LNCaP clone FGC (cell line): ENCODE data around the gene TRPM2.
A peak's percentile ranks its signal among the peaks of the same experiment; 100 is the strongest.

Experiments
- DNase-seq: peaks from one replicate; pipeline ENCODE4 v3.0.0-alpha.2; 2011; ENCODE audit warnings: low read depth
- H3K4me3 ChIP-seq: 2 replicates; pipeline ENCODE4 v1.5.1; 2011; ENCODE audit warnings: mild to moderate bottlenecking, low read depth, low read length, control low read depth
- TF ChIP-seq, protein P1 (sequence below): IDR thresholded peaks from 2 replicates; pipeline ENCODE4 v1.5.1; 2012; ENCODE audit warnings: mild to moderate bottlenecking; ENCODE audit not compliant: control insufficient read depth, insufficient read depth; ENCODE audit errors: extremely low read depth

Gene TRPM2

DNA sequence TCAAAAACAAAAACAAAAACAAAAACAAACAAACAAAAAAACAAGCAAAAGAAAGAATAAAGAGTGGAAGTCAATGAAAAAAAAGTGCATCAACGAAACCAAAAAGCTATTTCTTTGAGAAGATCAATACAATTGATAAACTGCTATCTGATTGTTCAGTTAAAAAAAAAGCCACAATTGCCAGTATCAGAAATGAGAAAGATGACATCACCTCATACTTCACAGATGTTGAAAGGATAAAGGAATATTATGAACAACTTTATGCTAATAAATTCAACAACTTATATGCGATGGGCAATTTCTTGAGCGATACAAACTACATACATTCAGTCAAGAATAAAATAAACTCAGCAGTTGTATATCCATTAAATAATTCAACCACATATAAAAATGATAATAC is 99.7 kb downstream of the TRPM2 start:
- no peak overlapping the region for H3K4me3 ChIP-seq
- TF ChIP-seq, protein P1, sequence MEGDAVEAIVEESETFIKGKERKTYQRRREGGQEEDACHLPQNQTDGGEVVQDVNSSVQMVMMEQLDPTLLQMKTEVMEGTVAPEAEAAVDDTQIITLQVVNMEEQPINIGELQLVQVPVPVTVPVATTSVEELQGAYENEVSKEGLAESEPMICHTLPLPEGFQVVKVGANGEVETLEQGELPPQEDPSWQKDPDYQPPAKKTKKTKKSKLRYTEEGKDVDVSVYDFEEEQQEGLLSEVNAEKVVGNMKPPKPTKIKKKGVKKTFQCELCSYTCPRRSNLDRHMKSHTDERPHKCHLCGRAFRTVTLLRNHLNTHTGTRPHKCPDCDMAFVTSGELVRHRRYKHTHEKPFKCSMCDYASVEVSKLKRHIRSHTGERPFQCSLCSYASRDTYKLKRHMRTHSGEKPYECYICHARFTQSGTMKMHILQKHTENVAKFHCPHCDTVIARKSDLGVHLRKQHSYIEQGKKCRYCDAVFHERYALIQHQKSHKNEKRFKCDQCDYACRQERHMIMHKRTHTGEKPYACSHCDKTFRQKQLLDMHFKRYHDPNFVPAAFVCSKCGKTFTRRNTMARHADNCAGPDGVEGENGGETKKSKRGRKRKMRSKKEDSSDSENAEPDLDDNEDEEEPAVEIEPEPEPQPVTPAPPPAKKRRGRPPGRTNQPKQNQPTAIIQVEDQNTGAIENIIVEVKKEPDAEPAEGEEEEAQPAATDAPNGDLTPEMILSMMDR: no peak
- DNase-seq: no peak

DNA sequence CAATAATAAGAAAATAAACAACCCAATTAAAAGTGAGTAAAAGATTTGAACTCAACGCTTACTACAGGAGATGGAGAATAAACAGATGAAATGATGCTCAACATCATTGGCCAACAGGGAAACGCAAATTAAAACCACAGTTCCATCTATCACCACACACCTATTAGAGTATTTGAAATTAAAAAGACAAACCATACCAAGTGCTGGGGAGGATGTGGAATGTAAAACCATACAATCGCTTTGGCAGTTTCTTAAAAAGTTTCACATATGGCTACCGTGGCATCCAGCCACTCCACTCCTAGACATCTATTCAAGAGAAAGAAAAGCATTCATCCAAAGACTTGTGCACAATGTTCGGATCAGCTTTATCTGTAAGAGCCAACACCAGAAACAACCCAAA is 100.6 kb downstream of the TRPM2 start:
- TF ChIP-seq, protein P1: no peak
- no peak for DNase-seq

DNA sequence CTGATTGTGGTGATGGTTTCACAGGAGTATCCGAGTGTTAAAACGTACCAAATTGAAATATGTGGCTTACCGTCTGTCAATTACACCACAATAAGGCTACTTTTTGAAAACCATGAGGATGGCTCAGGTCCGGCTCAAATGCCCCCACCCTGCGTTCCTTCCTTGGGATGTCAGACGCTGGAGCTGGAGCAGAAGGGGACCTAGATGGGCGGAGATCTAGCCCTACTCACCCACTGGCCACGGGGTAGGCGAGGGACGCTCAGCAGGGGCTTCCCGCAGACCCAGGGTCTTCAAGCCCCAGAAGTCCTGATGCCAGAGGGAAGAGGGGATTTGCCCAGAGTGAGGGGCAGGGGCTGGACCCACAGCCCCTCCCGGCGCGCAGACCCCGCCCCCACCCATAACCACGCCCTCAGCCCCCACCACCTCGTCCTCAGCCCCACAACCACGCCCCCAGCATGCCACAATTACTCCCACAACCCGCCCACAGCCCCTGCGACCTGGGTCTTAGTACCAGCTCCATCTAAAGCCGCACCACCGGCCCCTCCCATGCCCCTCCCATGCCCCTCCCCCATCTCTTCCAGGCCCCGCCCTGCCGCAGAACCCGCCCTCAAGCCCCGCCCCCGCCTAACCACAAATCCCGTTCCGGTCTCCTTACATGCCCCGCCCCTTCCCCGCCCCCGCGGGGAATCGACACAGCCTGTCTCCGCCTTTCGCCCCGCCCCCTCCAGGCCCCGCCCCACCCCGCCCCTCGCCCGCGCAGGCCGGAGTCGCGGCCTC is 101.5 kb downstream of the TRPM2 start, which contains the start of gene LRRC3:
Gene LRRC3, plus strand, starts transcription at position 764 of the 777 bp plus-strand sequence. CDS start 1,135 bp downstream, outside the sequence.
- peak within 1 kb of the TSS; percentile 62 for H3K4me3 ChIP-seq
- peak; percentile 51 for DNase-seq
- TF ChIP-seq, protein P1: no peak

More for the DNA sequence above, 100.6 kb downstream of the TRPM2 start:
- no peak overlapping the region for H3K4me3 ChIP-seq

DNA sequence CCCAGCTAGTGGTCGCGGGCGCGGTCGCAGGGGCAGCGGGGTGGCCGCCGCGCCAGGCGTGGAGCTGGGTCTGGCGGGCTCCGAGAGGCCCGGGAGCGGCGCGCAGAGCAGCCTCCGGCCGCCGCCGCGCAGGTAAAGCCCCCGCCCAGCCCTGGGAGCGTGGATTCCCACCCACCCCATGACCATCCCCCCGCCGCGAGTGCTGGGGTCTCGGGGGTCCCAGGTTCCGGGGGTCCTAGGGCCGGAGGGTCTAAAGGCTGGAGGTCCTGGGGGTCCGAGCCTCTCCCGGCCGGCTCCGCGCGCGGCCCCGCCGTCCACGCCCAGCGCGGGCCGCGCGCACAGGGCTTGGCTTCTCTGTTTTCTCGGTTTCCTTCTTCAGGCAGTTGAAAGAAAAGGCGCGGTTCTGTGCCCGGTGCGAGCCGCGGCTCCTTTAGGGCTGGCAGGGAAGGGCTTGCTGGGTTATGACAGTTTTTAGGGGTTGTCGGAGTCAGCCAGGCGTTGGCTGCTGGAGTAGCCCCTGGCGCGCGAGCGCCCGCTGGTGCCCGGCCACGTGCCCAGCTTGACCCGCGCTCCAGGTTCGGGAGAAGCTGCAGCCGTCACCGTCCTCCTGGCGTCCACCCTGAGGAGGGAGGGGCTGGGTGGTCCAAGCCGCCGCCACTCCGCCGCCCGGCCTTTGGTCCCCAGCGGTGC is 102.2 kb downstream of the TRPM2 start:
- TF ChIP-seq, protein P1: peak; percentile 64
- H3K4me3 ChIP-seq: peak overlapping the region; percentile 62
- DNase-seq: no peak

DNA sequence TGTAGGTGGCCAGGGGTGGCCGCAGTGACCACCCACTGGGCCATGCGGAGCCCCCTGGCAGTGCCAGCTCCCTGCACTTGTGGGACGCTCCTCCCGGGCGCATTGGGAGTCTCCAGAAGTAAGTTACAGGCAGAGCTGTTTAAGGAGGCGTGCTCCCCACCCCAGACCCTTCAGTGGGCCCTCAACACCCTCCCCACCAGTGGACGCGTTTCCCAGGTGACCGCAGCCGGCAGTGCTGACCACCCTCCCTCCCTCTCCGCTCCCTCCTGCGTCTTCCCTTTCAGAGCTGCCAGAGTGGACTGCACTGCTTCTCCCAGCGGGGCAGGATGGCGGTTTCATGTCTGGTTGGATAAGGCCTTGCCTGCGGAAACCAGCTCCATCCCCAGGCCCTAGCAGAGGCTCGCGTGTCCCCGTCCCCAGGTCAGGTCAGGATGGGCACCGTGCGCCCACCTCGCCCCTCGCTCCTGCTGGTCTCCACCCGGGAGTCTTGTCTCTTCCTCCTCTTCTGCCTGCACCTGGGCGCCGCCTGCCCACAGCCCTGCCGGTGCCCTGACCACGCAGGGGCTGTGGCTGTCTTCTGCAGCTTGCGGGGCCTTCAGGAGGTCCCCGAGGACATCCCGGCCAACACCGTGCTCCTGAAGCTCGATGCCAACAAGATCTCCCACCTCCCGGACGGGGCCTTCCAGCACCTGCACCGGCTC is 102.9 kb downstream of the TRPM2 start:
- TF ChIP-seq, protein P1: no peak
- H3K4me3 ChIP-seq: peak overlapping the region; percentile 62
- DNase-seq: no peak

DNA sequence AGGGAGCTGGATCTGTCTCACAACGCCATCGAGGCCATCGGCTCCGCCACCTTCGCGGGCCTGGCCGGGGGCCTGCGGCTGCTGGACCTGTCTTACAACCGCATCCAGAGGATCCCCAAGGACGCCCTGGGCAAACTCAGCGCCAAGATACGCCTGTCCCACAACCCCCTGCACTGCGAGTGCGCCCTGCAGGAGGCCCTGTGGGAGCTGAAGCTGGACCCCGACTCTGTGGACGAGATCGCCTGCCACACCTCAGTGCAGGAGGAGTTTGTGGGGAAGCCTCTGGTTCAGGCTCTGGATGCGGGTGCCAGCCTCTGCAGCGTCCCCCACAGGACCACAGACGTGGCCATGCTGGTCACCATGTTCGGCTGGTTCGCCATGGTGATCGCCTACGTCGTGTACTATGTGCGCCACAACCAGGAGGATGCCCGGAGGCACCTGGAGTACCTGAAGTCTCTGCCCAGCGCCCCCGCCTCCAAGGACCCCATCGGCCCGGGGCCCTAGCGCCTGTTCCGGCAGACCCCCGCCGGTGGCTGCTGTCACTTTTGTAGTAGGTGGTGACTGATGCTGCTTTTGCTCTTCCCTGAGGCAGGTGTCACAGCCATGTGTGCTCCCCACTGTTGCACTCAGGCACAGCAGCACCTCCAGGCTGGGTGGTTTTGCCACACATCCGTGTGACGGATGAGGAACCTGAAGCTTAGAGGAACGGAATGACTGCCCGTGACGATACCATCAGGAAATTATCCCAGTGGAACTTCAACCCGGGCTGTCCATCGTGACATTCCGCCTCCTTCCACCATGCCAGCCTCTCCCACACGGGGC is 103.7 kb downstream of the TRPM2 start:
- no peak overlapping the region for H3K4me3 ChIP-seq
- TF ChIP-seq, protein P1: no peak
- DNase-seq: no peak
